T follicular helper cell (primary cell): ENCODE results near the gene BCO1.

Experiments
- DNase-seq: peaks from one replicate; pipeline ENCODE4 v3.0.0-alpha.2; 2020; ENCODE audit warnings: low read depth

The BCO1 gene

DNA sequence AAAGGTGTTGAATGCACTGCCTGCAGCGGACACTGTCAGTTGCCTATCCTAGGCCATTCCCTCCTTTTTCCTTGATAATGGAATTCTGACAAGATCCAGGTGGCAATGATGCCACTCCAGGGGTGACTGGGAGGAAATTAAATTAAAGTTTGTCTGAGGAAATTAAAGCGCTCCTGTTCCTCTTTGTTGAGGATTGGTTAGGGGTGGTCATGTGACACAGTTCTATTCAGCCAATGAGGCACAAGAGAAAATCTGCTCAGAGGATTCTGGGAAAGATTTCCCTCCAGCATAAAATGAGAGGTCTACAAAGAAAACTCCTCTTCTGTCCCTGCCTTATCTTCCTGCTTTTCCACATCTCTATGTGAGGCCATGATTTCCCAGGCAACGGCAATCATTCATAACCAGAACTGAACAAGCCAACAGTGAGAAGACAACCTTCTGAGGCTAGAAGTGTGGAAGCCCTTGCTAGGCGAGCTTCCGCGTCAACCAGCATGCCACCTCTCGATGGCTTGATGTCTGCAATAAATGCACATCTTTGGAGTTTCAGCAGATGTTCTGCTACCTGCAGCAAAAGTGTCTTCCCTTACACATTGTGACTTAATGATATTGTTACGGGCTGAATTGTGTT, 5.6 kb upstream of the BCO1 start:
- DNase-seq, result no peak

DNA sequence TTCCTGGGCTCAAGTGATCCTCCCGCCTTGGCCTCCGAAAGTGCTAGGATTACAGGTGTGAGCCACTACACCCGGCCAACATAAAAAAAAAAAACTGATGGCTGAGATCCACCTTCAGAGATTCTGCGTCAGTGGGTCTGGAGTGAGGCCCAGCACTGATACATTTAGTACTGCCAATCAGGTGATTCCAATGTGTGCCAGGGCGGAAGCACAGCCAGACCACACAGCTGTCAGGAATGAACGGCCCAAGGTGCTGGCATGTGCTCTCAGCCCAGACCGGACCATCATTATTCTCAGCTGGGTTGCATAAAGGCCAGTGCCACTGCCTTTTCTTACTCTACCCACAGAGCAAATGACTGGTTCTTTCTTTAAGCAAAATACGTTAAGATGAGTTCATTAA, 1.2 kb upstream of the BCO1 start:
- no peak for DNase-seq

DNA sequence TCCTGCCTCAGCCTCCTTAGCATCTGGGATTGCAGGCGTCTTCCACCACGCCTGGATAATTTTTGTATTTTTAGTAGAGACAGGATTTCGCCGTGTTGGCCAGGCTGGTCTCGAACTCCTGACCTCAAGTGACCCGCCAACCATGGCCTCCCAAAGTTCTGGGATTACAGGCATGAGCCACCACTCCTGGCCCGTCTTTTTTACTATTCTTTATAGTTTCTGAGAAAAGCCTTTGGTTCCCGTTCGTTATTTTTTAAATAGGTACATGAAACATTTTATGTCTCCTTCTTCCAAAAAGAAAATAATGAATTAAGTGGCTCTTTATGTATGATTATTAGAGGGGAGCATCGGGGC, 570 bp upstream of the BCO1 start:
- DNase-seq, result no peak

DNA sequence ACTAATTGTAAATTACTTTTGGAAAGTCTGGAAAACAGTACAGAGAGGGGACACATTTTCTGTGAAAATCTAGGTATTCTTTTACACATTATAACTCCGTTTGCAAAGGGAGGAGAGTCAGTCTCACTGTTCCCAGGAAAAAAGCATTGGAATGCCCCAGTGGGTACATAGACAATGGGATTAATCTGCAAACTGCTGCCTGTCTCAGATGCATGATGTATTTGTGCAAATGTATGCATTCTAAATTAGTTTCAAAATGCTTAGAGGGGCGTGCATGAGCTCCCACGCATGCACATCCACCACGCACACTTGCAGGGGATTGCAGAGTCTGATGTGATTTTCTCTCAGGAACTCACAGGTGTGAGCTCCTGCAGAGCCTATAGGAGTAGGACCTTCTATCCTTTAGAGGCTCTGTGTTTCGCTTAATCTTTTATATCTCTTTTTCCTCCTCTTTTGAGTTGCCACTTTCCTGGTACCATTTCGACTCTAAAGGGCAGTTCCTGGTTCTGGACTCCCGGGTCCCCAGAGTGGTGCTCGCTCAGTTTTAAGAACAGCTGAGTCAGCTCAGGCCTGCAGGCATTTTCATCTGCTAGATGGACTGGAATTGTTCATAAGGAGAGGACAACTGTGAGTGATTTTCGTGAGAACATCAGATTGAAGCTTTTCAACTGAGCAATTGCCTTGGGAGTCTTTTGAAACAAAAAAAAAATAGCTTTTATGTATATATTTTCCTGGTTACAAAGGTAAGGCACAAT, 1.1 kb downstream of the BCO1 start:
- no peak for DNase-seq

DNA sequence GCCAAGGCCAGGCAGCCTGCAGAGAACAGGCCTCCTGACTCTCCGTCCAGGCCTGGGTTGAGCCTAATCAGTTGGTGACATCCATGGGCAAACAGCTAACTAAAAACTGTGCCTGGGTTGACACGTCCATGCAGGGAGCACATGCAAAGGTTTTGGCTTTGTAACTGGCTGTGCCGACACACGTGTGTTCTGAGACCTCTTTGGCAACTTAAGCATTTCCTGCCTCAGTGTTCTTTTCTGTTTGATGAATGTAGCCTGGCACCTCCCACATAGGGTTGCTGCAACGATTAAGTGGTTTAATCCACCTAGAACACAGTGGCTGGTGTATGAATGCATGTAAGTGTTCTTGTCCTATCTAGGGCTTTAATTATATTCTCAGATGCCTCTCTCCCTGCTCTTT, 3.2 kb downstream of the BCO1 start:
- DNase-seq, result no peak

DNA sequence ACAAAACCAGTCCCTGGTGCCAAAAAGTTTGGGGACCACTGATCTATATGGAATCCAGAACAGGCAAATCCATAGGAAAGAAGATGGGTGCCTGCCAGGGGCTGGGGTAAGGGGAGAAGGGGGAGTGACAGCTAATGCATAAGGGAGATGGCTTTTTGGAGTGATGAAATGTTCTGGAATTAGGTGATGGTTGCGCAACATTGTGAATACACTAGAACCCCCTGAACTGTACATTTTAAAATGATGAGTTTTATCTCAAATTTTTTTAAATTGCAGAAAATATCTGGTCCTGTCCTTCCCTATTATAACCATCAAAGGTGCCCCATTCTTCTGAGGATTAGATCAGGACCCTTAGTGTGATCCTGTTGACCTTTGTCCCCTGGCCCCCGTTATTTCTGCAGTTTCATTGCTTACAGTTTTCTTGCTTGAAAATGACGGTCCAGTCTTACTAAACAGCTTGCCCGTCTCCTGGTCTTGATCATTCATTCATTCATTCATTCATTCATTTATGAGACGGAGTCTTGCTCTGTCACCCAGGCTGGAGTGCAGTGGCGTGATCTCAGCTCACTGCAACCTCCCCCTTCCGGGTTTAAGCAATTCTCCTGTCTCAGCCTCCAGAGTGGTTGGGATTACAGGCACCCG, 4.6 kb downstream of the BCO1 start:
- DNase-seq, result no peak

DNA sequence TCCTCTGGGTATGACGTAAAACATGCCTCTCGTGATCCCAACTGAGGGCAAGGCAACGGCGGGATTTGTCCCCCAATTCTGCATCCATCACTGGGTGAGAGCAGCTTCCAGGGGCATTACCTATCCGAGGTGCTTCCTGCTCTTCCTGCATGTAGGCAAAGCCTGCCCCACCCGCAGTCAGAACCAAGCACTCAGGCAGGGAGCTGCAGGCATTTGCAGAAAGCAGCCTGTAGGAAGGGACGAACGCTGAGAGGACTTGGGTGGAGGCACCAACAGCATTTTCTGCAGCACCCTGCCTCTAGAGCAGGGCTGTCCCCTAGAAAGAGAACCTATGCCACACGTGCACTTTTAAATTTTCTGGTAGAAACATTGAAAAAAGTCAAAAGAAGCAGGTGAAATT, 5.5 kb downstream of the BCO1 start:
- no peak for DNase-seq

DNA sequence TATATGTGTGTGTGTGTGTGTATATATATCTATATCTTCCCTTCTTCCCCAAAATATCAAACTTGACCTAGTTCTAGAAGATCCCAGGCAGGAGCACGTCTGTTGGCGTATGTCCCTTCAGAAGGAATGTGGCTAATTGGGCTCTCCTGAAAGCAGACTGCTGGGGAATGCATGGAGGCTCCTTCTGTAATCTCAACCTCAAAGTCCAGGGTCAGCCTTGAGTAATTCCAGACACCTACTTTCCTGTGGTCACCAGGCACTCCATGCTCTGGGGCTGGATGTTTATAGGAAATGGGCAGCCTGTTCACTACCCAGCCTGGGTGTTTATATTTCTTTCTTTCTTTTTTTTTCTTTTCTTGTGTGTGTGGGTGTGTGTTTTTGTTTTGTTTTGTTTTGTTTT, 13.4 kb downstream of the BCO1 start:
- DNase-seq, result no peak

DNA sequence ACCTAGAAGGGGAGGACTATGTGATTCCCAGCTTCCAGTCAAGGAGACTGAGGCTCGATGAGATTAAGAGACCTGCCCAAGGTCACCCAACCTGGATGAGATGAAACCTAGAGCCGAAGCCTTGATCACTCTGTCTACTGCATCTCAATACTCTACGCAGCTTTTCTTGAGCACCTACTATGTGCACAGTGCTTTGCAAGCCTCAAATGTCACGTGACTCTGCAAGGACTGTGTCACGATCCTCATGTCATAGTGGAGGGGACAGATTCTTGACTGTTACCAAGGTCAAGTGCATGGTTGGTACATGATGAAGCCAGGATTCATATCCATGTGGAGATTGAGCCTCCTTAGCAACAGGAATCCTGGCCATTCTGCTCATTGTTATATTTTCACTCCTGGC, 14.7 kb downstream of the BCO1 start:
- no peak for DNase-seq

DNA sequence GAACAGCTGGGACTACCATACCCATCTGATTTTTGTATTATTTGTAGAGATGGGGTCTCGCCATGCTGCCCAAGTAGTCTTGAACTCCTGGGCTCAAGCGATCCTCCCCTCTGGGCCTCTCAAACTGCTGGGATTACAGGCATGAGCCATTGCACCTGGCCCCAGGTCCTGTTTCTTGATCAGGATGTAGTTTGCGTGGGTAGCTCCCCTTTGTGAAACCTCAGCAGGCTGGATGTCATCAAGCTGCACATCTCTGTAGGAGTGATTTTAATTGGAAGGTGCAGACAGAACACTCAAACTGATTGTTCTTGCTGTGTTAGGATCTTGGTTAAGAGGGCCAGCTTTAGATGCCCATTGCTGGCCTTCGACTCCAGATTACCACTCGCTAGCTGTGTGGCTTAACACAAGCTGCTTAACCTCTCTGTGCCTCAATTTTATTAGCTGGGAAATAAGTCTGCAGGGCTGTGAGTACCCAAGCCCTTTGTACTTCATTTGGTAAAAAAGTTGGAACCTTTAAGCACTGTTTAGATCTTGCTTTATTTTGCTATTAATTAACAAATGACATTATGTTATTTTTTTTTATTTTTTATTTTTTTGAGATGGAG, 16.5 kb downstream of the BCO1 start:
- DNase-seq, result no peak

DNA sequence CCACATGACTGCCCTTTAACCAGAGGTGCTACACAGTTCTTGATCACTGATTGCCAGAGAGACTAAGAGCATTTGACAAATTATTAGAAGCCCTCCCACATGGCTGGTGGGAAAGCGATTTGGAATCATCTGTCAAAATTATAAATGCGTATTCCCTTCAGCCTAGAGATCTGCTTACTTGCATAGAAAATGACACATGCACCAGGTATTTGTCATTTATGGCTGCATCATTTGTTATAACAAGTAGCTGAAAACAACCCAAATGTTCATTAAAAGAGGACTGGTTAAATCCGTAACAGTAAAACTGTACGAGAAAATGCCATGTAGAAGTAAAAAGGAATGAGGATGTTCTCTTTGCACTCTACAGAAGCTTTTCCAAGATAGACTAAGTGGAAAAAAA, 21.4 kb downstream of the BCO1 start:
- DNase-seq, result no peak

DNA sequence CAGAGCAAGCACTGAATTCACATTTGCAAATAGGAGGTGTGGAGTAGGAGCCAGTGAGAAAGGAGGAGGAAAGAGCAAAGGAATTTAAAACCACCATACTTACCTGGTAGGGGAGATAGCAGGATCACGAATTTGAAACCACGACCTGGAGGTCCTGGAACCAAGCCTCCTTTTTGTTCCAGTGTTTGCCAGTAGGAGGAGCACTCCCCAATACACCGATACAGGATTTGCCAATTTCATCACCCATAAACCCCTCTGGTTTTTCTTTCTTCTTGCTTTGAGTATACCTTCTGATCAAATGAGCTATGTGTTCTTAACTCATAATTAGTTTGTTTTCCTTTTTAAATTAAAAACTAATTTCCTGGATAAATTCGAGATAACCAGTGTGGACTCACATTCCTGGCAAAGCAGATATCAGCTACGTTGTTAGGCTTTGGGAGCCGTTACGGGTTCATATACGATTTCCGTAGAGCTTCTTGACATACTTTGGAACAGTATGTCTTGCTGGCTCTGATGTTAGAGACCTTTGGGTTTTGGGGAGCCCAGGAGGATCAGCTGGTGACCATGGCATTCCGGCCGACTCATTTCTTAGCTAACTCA, 22.7 kb downstream of the BCO1 start:
- DNase-seq, result no peak

DNA sequence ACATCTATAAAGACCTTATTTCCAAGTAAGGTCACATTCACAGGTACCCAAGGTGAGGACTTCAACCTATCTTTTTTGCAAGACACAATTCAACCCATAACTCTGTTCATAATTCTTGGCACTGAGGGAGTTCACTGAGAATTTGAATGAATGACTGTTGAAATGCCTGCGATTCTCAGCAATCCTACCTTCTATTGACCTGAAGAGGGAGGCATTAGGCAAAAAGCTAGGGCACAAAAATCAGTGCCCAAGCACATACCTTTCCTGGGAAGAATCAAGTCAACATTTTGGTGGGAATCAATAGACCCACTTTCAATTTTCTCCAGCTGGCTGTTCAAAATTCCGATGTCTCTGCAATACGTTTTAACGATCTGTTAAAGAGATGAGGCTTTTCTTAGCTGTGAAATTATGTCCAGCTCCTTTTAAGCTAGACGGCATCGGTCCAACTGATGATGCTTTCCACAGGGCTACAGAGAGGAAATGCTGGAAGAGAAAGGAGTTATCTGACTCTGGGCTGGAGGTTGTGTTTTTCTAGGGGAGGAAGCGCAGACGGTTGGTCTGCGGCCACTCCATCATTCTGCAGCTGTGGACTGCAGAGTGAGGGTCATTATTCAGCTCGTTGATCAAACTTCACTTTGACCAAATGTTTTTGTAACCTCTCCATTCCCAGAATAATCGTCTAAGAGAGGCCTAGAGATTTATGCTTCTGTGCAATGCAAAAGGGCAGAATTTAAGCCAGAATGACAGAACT, 25.2 kb downstream of the BCO1 start:
- DNase-seq, result no peak

DNA sequence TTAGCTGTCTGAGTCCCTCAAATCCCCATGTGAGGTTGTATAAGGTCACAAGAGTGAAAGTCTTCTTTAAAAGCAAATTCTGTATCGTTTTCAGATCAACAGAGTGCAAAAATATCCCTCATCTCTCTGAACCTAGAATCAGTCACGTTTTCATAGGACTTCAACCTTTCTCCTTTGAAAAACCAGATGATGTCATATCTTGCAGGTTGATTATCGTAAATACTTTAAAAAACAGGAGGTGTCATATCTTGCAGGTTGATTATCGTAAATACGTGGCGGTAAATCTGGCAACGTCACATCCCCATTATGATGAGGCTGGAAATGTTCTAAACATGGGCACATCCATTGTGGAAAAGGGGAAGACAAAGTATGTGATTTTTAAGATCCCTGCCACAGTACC, 25.9 kb downstream of the BCO1 start:
- no peak for DNase-seq

DNA sequence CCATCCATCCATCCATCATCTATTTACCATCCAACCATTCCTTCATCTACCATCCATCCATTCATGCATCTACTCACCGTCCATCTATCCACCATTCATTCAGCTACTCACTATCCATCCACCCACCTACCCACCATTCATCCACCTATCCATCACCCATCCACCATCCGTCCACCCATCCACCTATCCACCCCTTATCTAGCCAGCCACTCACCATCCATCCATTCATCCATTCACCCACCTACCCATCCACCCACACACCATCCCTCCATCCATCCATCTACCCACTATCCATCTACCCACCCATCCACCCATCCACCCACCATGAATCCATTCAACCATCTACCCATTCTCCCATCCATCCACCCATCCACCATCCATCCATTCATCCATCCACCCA, 26.6 kb downstream of the BCO1 start:
- DNase-seq, result no peak

DNA sequence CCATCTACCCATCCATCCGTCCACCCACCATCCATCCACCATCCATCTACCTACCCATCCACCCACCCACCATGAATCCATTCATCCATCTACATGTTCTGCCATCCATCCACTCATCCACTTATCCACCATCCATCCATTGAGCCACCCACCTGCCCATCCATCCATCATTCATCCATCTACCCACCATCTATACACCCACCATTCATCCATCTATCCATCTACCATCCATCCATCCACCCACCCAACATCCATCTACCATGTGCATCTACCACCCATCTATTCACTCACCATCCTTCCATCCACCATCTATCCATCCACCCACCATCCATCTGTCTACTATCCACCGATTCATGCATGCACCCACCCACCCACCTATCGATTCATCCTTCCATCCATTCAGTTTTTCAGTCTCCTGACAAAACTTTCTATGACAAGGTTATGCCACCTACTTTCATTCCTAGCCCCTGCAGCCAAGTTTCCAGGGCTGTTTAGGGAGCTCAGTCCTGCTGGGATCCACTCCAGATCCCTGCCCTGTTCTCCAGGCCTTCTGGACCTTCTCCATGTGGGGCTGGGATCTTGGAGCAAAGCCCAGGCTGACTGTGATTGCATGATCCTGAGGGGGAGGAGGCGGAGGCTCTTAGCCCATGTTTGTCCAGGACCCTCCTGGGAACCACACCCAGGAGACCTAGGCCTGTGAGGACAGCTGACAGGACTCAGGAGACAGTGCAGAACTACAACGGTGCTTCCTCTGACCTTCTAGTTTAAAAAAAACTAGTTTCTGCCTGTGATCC, 27.4 kb downstream of the BCO1 start:
- no peak for DNase-seq

DNA sequence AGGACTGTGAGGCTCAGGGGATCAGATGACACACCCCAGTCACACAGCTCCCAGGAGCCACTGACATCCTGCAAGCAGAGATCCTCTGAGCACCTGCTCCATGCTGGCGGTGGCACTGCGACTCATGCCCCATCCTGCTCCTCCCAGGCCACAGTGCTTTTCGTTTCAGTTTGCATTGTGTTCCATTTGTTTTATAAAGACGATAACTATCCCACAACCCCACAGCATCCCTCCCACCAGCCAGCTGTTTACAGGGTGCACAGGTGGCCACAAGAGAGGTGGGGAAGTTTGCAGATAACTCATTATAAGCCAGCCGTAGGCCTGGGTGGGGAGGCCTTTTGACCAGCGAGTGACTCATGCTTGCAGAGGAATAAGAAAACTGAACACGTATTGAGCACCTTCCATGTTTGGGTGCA, 28.2 kb downstream of the BCO1 start:
- DNase-seq, result no peak

DNA sequence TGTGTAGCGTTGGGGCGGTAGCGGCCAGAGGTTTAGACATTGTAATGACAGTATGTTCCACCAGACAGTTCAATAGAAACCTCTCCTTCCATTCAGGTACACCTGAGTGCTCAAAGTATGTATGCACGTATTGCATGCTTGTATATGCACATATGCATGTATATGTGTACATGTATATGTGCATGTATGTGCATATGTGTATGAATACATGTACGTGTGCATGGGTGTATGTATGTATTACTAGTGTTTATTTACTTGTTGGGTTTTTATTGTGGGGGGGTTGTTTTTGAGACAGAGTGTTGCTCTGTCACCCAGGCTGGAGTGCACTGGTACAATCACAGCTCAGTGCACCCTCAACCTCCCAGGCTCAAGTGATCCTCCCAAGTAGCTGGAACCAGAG, 30.0 kb downstream of the BCO1 start:
- no peak for DNase-seq

DNA sequence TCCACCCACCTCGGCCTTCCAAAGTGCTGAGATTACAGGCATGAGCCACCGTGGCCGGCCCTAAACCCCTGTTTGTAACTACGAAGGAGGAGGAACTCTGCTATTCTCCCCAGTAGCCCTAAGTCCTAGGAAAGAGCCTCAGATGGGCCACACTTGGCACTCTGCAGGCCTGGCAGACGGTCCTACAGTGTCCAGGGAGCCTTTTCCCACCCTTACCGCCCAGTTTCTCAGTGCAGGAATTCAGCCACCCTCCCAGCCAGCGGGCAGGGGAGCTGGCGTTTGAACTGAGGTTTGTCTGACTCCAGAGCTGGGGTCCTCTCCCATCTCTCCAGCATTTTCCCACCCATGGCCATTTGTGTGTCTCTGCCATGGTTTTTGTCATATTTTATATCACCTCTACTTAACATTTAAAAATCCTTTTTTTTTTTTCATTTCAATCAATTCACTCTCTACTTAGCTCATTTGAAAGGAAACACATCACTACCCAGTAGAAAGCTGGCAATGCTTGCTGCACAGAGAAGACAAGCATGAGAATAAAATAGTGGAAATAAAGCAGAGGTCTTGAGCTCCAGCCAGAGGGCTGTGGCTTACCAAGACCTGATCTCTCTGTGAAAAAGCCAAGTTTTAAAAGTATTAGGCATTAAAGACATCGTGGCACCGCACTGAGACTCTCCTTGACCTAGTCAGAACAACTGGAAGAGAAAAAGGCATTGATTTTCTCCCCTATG, 34.9 kb downstream of the BCO1 start:
- DNase-seq, result no peak

DNA sequence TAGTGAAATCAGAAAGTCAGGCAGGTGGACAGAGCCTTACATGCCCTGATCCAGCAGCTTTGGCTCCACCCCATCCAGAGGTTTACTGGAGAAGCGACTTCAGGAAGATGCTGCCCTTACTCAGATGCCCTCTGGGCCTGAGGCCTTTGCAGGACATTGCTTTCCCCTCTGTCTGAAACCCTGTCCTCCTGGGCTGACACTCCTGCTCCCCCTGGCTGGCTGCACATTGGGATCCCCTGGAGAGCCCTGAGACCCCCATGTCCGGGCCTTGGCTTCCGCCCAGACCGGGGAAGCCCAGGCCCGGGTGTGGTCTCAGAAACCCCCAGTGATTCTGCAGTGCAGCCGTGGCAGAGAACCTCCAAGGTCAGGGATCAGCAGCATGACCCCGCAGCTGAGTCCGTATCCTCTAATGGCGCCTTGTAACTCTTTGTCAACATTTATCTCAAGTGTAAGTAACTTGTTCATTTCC, 36.6 kb downstream of the BCO1 start:
- DNase-seq, result no peak
